Subcutaneous adipose tissue (tissue), 4 donors: ENCODE results near the gene CNTNAP2. TPM values are rescaled to one million over a fixed set of nuclear protein-coding genes. Genes with fewer than 3 reads are reported as not detected.

ENCODE experiments used
- CTCF ChIP-seq: fragments of 450-650 bp; IDR thresholded peaks from one replicate; pipeline ENCODE4 v1.5.1; 2016; ENCODE audit warnings: low read depth, mild to moderate bottlenecking, control low read depth, antibody characterized with exemption, moderate library complexity
- total RNA-seq, 4 donors: library from RNA; depleted of rRNA; stranded (reverse); fragments of >200 nt; gene quantifications; one replicate each; pipeline ENCODE4 v1.1.0, GENCODE V29; 2016

Gene CNTNAP2
- total RNA-seq, 4 donors from 2014 or later: not detected

- TF ChIP-seq CTCF: no peak
These were observed 1988.3 kb downstream of the CNTNAP2 start for GRCh38 chr7:148104924-148105323.

- no peak for TF ChIP-seq CTCF
These were observed 1989.3 kb downstream of the CNTNAP2 start for GRCh38 chr7:148105853-148106252.

- TF ChIP-seq CTCF: no peak
These were observed 1991.0 kb downstream of the CNTNAP2 start for GRCh38 chr7:148107443-148108127.

GRCh38 chr7:148108381-148108780 is 1991.8 kb downstream of the CNTNAP2 start:
- no peak for TF ChIP-seq CTCF

- no peak for TF ChIP-seq CTCF
These were observed 1993.7 kb downstream of the CNTNAP2 start for GRCh38 chr7:148110097-148110868.

GRCh38 chr7:148114804-148115203 is 1998.2 kb downstream of the CNTNAP2 start:
- no peak for TF ChIP-seq CTCF

GRCh38 chr7:148115308-148115707 is 1998.7 kb downstream of the CNTNAP2 start:
- TF ChIP-seq CTCF: no peak
